Measurements from ENCODE around the gene CMIP.

CMIP gene

DNA sequence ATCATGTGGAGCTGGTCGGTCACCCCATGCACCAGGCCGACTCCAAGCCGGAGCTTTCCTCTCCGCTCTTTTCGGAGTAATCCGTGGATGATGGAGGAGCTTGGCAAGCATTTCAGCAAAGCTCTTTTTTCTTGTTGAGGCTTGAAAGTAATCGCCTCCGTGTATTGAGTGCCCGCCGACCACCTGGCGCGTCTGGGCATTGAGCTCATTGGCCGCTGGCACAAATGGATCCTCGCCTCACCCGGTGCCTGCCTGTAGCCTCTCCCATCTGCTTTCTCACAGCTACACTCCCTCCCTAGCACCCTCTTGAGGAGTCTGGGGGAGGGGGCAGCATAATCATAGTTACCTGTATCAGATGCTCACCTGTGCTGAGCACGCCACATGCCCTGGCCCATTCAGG, 148.9 kb downstream of the CMIP start:
- Histone ChIP-seq H3K4me1 (peaks cover 15 to 30% (median 19%) of the 10 kb centered on the region in 10 experiments; a peak in 19 of 20 replicates), H3K27me3 (no peaks in the 10 kb centered on the region), H3K4me3 (no peak overlapping the region), H3K4me2 (no peak overlapping the region), H3K9ac (no peak overlapping the region), H3K9me3 (replicated peaks in 1 of 11) (no peaks in the 10 kb centered on the region), H4K20me1 (peaks cover 89 to 99% (median 98%) of the 10 kb centered on the region in 11 experiments), H3K27ac (no peak overlapping the region), H3K36me3 (peaks cover 25 to 72% (median 47%) of the 10 kb centered on the region in 11 experiments)
- TF ChIP-seq Cebpa-rat (IDR thresholded peaks at IDR 0.05), result no peak

DNA sequence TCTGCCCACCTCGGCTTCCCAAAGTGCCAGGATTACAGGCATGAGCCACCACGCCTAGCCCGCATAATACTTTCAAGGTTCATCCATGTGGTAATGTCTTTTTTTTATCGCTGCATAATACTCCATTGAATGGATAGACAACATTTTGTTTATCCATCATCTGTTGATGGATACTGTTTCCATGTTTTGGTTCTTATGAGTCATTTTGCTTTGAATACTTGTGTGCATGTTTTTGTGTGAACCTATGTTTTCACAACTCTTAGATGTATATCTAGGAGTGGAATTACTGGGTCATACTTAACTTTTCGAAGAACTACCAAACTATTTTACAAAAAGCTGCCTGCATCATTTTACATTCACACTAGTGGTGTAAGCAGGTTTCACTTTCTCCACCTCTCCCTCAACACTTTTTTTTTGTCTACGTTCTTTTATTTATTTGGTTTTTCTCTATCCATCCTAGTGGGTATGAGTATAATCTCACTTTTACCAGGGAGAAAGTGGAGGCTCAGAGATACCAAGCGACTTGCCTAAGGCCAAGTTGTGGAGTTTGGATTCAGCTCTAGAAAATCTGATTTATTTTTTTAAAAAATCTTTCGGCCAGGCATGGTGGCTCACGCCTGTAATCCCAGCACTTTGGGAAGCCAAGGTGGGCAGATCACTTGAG, 151.2 kb downstream of the CMIP start:
- Histone ChIP-seq H3K36me3 (peaks cover 2 to 55% (median 27%) of the 10 kb centered on the region in 11 experiments; a peak in 16 of 22 replicates), H3K4me2 (no peak overlapping the region), H3K27ac (no peak overlapping the region), H4K20me1 (peaks cover 89 to 99% (median 98%) of the 10 kb centered on the region in 11 experiments), H3K27me3 (no peaks in the 10 kb centered on the region), H3K9ac (no peak overlapping the region), H3K9me3 (replicated peaks in 1 of 11) (no peaks in the 10 kb centered on the region), H3K4me3 (no peak overlapping the region), H3K4me1 (peaks cover 31 to 45% (median 40%) of the 10 kb centered on the region in 10 experiments)
- no peak for TF ChIP-seq Cebpa-rat (IDR thresholded peaks at IDR 0.05)

DNA sequence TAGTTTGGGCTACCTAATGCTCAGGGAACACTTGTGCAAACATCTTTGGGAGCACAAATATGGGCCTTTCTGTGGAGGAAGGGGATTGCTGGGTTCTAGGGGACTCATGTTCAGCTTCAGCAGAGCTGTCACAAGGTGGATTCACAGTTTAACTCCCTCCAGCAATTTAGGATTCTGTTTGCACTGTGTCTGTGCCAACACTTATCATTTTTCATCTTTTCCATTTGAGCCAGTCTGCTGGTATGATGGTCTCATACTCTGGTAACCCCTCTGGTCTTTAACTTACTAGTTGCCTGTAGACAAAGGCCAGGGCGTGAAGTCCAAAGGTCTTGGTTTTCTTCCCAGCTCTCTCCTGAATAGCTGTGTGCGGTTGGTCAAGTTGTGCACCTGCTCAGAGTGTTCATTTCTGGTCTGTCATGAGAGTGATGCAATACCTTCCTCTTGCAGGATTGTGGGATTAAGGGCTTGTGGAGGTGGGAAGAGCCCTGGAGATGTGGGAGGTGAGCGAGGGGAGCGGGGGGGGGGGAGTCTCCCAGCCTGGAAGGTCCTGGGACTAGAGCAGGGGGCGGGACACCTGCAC, 152.6 kb downstream of the CMIP start:
- Histone ChIP-seq H3K4me2 (peak overlapping the region in 9 of 11 experiments; percentile 0 to 38 (median 28); a peak in 5 of 22 replicates), H3K9ac (no peak overlapping the region), H4K20me1 (peaks cover 89 to 99% (median 98%) of the 10 kb centered on the region in 11 experiments), H3K4me1 (peaks cover 35 to 48% (median 43%) of the 10 kb centered on the region in 10 experiments), H3K9me3 (replicated peaks in 1 of 11) (no peaks in the 10 kb centered on the region), H3K36me3 (peaks cover 0 to 52% (median 27%) of the 10 kb centered on the region in 11 experiments; a peak in 16 of 22 replicates), H3K27ac (no peak overlapping the region), H3K27me3 (no peaks in the 10 kb centered on the region), H3K4me3 (no peak overlapping the region)
- TF ChIP-seq Cebpa-rat (IDR thresholded peaks at IDR 0.05), result peak in 2 of 11 experiments; percentile 29 to 34; a peak in 2 of 22 replicates

- Histone ChIP-seq H4K20me1 (peaks cover 88 to 99% (median 98%) of the 10 kb centered on the region in 11 experiments), H3K4me3 (no peak overlapping the region), H3K9ac (no peak overlapping the region), H3K4me2 (peak overlapping the region in 6 of 11 experiments; percentile 23 to 38 (median 31); a peak in 10 of 22 replicates), H3K36me3 (peaks cover 0 to 43% (median 24%) of the 10 kb centered on the region in 11 experiments; a peak in 16 of 22 replicates), H3K9me3 (replicated peaks in 1 of 11) (no peaks in the 10 kb centered on the region), H3K27me3 (no peaks in the 10 kb centered on the region), H3K4me1 (peaks cover 35 to 48% (median 40%) of the 10 kb centered on the region in 10 experiments), H3K27ac (no peak overlapping the region)
- no peak for TF ChIP-seq Cebpa-rat (IDR thresholded peaks at IDR 0.05)
These were observed 153.5 kb downstream of the CMIP start for GRCh38 chr16:81598083-81598482.

GRCh38 chr16:81599034-81599744, 154.6 kb downstream of the CMIP start:
- TF ChIP-seq Cebpa-rat (IDR thresholded peaks at IDR 0.05), result no peak
- H4K20me1 ChIP-seq, result peaks cover 91 to 100% (median 100%) of the 10 kb centered on the region in 11 experiments
- no peaks in the 10 kb centered on the region for H3K9me3 ChIP-seq (replicated peaks in 1 of 11)
- no peak overlapping the region for H3K9ac ChIP-seq
- no peak overlapping the region for H3K27ac ChIP-seq
- no peaks in the 10 kb centered on the region for H3K27me3 ChIP-seq
- H3K4me3 ChIP-seq, result no peak overlapping the region
- H3K4me1 ChIP-seq, result peaks cover 34 to 48% (median 40%) of the 10 kb centered on the region in 10 experiments
- H3K4me2 ChIP-seq, result no peak overlapping the region; a peak in 1 of 22 replicates
- peaks cover 0 to 43% (median 21%) of the 10 kb centered on the region in 11 experiments; a peak in 13 of 22 replicates for H3K36me3 ChIP-seq

DNA sequence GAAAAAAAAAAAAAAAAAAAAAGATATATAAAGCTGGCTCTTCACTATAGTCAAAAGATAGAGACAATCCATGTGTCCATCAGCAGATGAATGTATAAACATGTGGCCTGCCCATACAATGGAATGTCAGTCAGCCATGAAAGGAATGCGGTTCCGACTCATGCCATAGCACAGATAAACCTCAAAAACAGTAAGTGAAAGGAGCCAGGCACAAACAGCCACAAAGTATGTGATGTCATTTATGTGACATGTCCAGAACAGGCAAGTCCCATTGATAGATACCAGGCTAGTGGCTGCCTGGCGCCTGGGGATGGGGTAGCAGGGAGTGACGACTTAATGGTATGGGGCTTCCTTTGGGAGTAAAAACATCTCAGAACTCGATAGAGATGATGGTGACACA, 155.7 kb downstream of the CMIP start:
- Histone ChIP-seq H3K27ac (no peak overlapping the region), H3K4me2 (peak overlapping the region in 2 of 11 experiments; percentile 2 to 7; a peak in 2 of 22 replicates), H3K27me3 (no peaks in the 10 kb centered on the region), H3K9ac (no peak overlapping the region), H4K20me1 (peaks cover 91 to 100% (median 100%) of the 10 kb centered on the region in 11 experiments), H3K4me3 (no peak overlapping the region), H3K9me3 (replicated peaks in 1 of 11) (no peaks in the 10 kb centered on the region), H3K36me3 (peaks cover 0 to 43% (median 17%) of the 10 kb centered on the region in 11 experiments; a peak in 13 of 22 replicates), H3K4me1 (peaks cover 34 to 49% (median 43%) of the 10 kb centered on the region in 10 experiments)
- TF ChIP-seq Cebpa-rat (IDR thresholded peaks at IDR 0.05), result no peak

- H4K20me1 ChIP-seq, result peaks cover 98 to 100% (median 100%) of the 10 kb centered on the region in 11 experiments
- peaks cover 34 to 54% (median 45%) of the 10 kb centered on the region in 10 experiments for H3K4me1 ChIP-seq
- H3K4me3 ChIP-seq, result no peak overlapping the region
- no peak overlapping the region for H3K4me2 ChIP-seq
- H3K27ac ChIP-seq, result no peak overlapping the region; a peak in 1 of 22 replicates
- no peaks in the 10 kb centered on the region for H3K9me3 ChIP-seq (replicated peaks in 1 of 11)
- H3K36me3 ChIP-seq, result peaks cover 0 to 43% (median 13%) of the 10 kb centered on the region in 11 experiments; a peak in 11 of 22 replicates
- TF ChIP-seq Cebpa-rat (IDR thresholded peaks at IDR 0.05), result no peak
- no peaks in the 10 kb centered on the region for H3K27me3 ChIP-seq
- no peak overlapping the region for H3K9ac ChIP-seq
These were observed 156.4 kb downstream of the CMIP start for GRCh38 chr16:81601008-81601428.

- no peaks in the 10 kb centered on the region for H3K27me3 ChIP-seq
- H3K4me1 ChIP-seq, result peaks cover 38 to 57% (median 48%) of the 10 kb centered on the region in 10 experiments
- no peak overlapping the region for H3K9ac ChIP-seq
- peaks cover 98 to 100% (median 100%) of the 10 kb centered on the region in 11 experiments for H4K20me1 ChIP-seq
- H3K27ac ChIP-seq, result no peak overlapping the region
- no peak overlapping the region for H3K4me2 ChIP-seq
- peaks cover 0 to 41% (median 8%) of the 10 kb centered on the region in 11 experiments; a peak in 11 of 22 replicates for H3K36me3 ChIP-seq
- H3K9me3 ChIP-seq (replicated peaks in 1 of 11), result no peaks in the 10 kb centered on the region
- no peak for TF ChIP-seq Cebpa-rat (IDR thresholded peaks at IDR 0.05)
- H3K4me3 ChIP-seq, result no peak overlapping the region
These were observed 157.1 kb downstream of the CMIP start for GRCh38 chr16:81601601-81602255.
